GM10847 (cell line): Measurements from ENCODE around the gene WDR93.

ENCODE experiments used
- POLR2A ChIP-seq: IDR thresholded peaks from 2 replicates; pipeline ENCODE4 v1.6.1; 2011; ENCODE audit not compliant: insufficient read length; ENCODE audit errors: extremely low read depth

The WDR93 gene

GRCh38 chr15:89695198-89695597 is 4.6 kb downstream of the WDR93 start:
- TF ChIP-seq POLR2A, result no peak

GRCh38 chr15:89704411-89704810 is 13.8 kb downstream of the WDR93 start:
- TF ChIP-seq POLR2A, result no peak

GRCh38 chr15:89707577-89707976 is 17.0 kb downstream of the WDR93 start:
- no peak for TF ChIP-seq POLR2A

- TF ChIP-seq POLR2A, result no peak
Observed at GRCh38 chr15:89714775-89715174, 24.2 kb downstream of the WDR93 start.

- TF ChIP-seq POLR2A, result no peak
Observed at GRCh38 chr15:89723031-89723430, 32.4 kb downstream of the WDR93 start.

- TF ChIP-seq POLR2A, result no peak
Observed at GRCh38 chr15:89724621-89725020, 34.0 kb downstream of the WDR93 start.

- TF ChIP-seq POLR2A, result no peak
Observed at GRCh38 chr15:89725064-89725463, 34.5 kb downstream of the WDR93 start.

GRCh38 chr15:89728254-89728653 is 37.6 kb downstream of the WDR93 start:
- no peak for TF ChIP-seq POLR2A

- TF ChIP-seq POLR2A, result no peak
Observed at GRCh38 chr15:89731275-89731674, 40.7 kb downstream of the WDR93 start.

GRCh38 chr15:89732451-89733172 is 42.0 kb downstream of the WDR93 start:
- TF ChIP-seq POLR2A, result no peak

- TF ChIP-seq POLR2A, result no peak
Observed at GRCh38 chr15:89735773-89736172, 45.2 kb downstream of the WDR93 start.

GRCh38 chr15:89740137-89740536 is 49.5 kb downstream of the WDR93 start:
- TF ChIP-seq POLR2A, result no peak

- TF ChIP-seq POLR2A, result no peak
Observed at GRCh38 chr15:89743011-89743410, 52.4 kb downstream of the WDR93 start.

GRCh38 chr15:89743594-89743993 is 53.0 kb downstream of the WDR93 start:
- TF ChIP-seq POLR2A, result no peak

- no peak for TF ChIP-seq POLR2A
Observed at GRCh38 chr15:89745131-89745530, 54.5 kb downstream of the WDR93 start.

- no peak for TF ChIP-seq POLR2A
Observed at GRCh38 chr15:89745768-89746167, 55.2 kb downstream of the WDR93 start.

GRCh38 chr15:89746386-89746780 is 55.8 kb downstream of the WDR93 start:
- no peak for TF ChIP-seq POLR2A

- TF ChIP-seq POLR2A, result no peak
Observed at GRCh38 chr15:89747708-89748682, 57.4 kb downstream of the WDR93 start.
